Psoas muscle (tissue), 8 donors: Measurements from ENCODE around the gene POLR2C. TPM values are rescaled to one million over a fixed set of nuclear protein-coding genes. Genes with fewer than 3 reads are reported as not detected.

Experiments used
- ATAC-seq, 4 donors: fragments of 200-7000 bp; cut with Tn5 transposase; one replicate each; pipeline ENCODE4 v1.9.1; 2020; ENCODE audit warnings: moderate library complexity in 3 of 4, mild to moderate bottlenecking in 2 of 4
- DNase-seq, 2 donors: peaks; one replicate each; pipeline ENCODE4 v3.0.0-alpha.2; 2020
- H3K27ac ChIP-seq: fragments of 200-600 bp; one replicate; pipeline ENCODE4 v1.8.0; 2022
- H3K27me3 ChIP-seq, 3 donors: fragments of 200-600 bp in 1 of 3; one replicate each; pipeline versions ENCODE4 v1.6.1 to v1.8.0; 2013 to 2022; ENCODE audit warnings: low read length in 2 of 3, mild to moderate bottlenecking in 2 of 3, moderate library complexity in 1 of 3; ENCODE audit not compliant: insufficient read depth in 3 of 3
- H3K36me3 ChIP-seq, 2 donors: fragments of 200-600 bp in 1 of 2; one replicate each; pipeline versions ENCODE4 v1.6.1 to v1.8.0; 2013 to 2022; ENCODE audit warnings: low read depth in 1 of 2, mild to moderate bottlenecking in 1 of 2, moderate library complexity in 1 of 2; ENCODE audit not compliant: insufficient read depth in 1 of 2
- H3K4me1 ChIP-seq: fragments of 200-600 bp; one replicate; pipeline ENCODE4 v1.8.0; 2022
- H3K4me3 ChIP-seq: fragments of 200-600 bp; one replicate; pipeline ENCODE4 v1.8.0; 2022; ENCODE audit warnings: mild to moderate bottlenecking
- H3K9me3 ChIP-seq: fragments of 200-600 bp; one replicate; pipeline ENCODE4 v1.8.0; 2022
- CTCF ChIP-seq: fragments of 200-600 bp; IDR thresholded peaks from one replicate; pipeline ENCODE4 v1.8.0; 2022; ENCODE audit warnings: antibody characterized with exemption
- WGBS, 3 donors: extraction: QIAGEN DNeasy Blood & Tissue Kit; methylation state at CpG; one replicate each; pipeline versions ENCODE4 v1.1.6 to v1.1.7; 2013; 5-methylcytosine and 5-hydroxymethylcytosine counted together
- intact Hi-C, 2 donors: fragments of 100-400 bp; cut with DNase I; formaldehyde crosslinking; loops; one replicate each; pipeline versions ENCODE4 v1.11.0 to v1.14.2; 2022
- long read RNA-seq, 2 donors: library from polyadenylated mRNA; unstranded; transcript quantifications; one replicate each; pipeline ENCODE4 v2.0.0, GENCODE V29; 2021
- polyA plus RNA-seq, 3 donors: library from polyadenylated mRNA; stranded (reverse); fragments of 200-250 nt; gene quantifications; one replicate each; pipeline ENCODE4 v1.2.3, GENCODE V29; 2013
- total RNA-seq, 4 donors: library from RNA; stranded (reverse); fragmentation: NEBNext Ultra II Directional in 2 of 4; extraction: Animal tissue kit (Norgen Biotek cat#: 25700) in 2 of 4; gene quantifications; one replicate each; pipeline versions ENCODE4 v1.2.1 to v1.2.4, GENCODE V29; 2021 to 2023
- donor health status: healthy with polysubstance abuse.
- donor health status: DM: no; HTN: no; CAD: no; lungs with moderate emphysema.
- donor health status: Bipolar disorder and iron deficiency.
- donor health status: healthy.
- donor health status: DM: yes; HTN: yes; CAD: no.
- donor health status: DM: no; HTN: no; CAD: no.
- donor health status: DM: no; HTN: no; CAD: no.
- donor health status: DM: yes; HTN: yes; CAD: no.

POLR2C gene
- total RNA-seq (10 to 100 TPM; 48.7 to 60.1 (median 53.1) TPM), polyA plus RNA-seq (10 to 100 TPM; 45.1 to 97.1 (median 61.7) TPM)
- long read RNA-seq, donor 1, transcript POLR2C-201 (9 exons, 2,057 nt) = major isoform, 30 of 36 reads
- long read RNA-seq, donor 1, partial matches to known transcripts = 4 of 36 reads
- long read RNA-seq, donor 1, other reads (novel, unspliced or antisense) = 2 of 36 reads
- long read RNA-seq, donor 2, transcript POLR2C-201 (9 exons, 2,057 nt) = major isoform, 44 of 44 reads
- long read RNA-seq, donor 2, partial matches to known transcripts = 0 of 44 reads
- long read RNA-seq, donor 2, other reads (novel, unspliced or antisense) = 0 of 44 reads

GRCh38 chr16:57462209-57462977 is at the start of gene POLR2C:
Gene POLR2C (plus strand): TSS chr16:57462679. CDS start chr16:57462725, 46 bp downstream.
- H3K27ac ChIP-seq = peak within 1 kb of the TSS; percentile 83
- intact Hi-C loops = no loop called here
- TF ChIP-seq CTCF = peak; percentile 94
- peak; percentile 91 to 98 (median 94) for ATAC-seq
- H3K36me3 ChIP-seq = peaks cover 14 to 88% of the 10 kb centered on the region in 2 donors
- no peaks in the 10 kb centered on the region for H3K9me3 ChIP-seq
- H3K4me3 ChIP-seq = peak within 1 kb of the TSS; percentile 90
- DNase-seq = peak; percentile 90 to 94
- 2% methylated on average over 43 to 47 of the region's 47 CpGs for WGBS, 3 donors
- H3K27me3 ChIP-seq = no peaks in the 10 kb centered on the region
- H3K4me1 ChIP-seq = peaks cover 17% of the 10 kb centered on the region

GRCh38 chr16:57413301-57413730 is 49.2 kb upstream of the POLR2C start:
- intact Hi-C loops = loop anchor here in 1 of 2 donors (10.0 kb wide), 1 partner anchor 329 kb away; no protein-coding TSS in a partner anchor
- ATAC-seq (no peak), DNase-seq (no peak)
- TF ChIP-seq CTCF = no peak
- H3K36me3 ChIP-seq = no peaks in the 10 kb centered on the region
- no peaks in the 10 kb centered on the region for H3K9me3 ChIP-seq
- H3K27ac ChIP-seq = no peak overlapping the region
- no peak overlapping the region for H3K4me3 ChIP-seq
- 76 to 93% (median 88%) methylated on average over 5 of the region's 5 CpGs for WGBS, 3 donors
- peaks cover 0 to 5% (median 0%) of the 10 kb centered on the region in 3 donors for H3K27me3 ChIP-seq
- peaks cover 4% of the 10 kb centered on the region for H3K4me1 ChIP-seq

GRCh38 chr16:57413733-57414132 is 48.7 kb upstream of the POLR2C start:
- WGBS, 3 donors = 65 to 82% (median 74%) methylated on average over 7 of the region's 7 CpGs
- peaks cover 0 to 5% (median 0%) of the 10 kb centered on the region in 3 donors for H3K27me3 ChIP-seq
- TF ChIP-seq CTCF = no peak
- H3K27ac ChIP-seq = no peak overlapping the region
- intact Hi-C loops = loop anchor here in 1 of 2 donors (10.0 kb wide), 1 partner anchor 329 kb away; no protein-coding TSS in a partner anchor
- ATAC-seq (no peak), DNase-seq (no peak)
- no peak overlapping the region for H3K4me3 ChIP-seq
- H3K9me3 ChIP-seq = no peaks in the 10 kb centered on the region
- H3K36me3 ChIP-seq = no peaks in the 10 kb centered on the region
- peaks cover 7% of the 10 kb centered on the region for H3K4me1 ChIP-seq

- H3K27ac ChIP-seq = no peak overlapping the region
- peak in 2 of 4 donors; percentile 9 to 25 for ATAC-seq
Observed at GRCh38 chr16:57416084-57416483, 46.4 kb upstream of the POLR2C start.

More at GRCh38 chr16:57416084-57416483, 46.4 kb upstream of the POLR2C start:
- H3K4me3 ChIP-seq = no peak overlapping the region
- no peak for TF ChIP-seq CTCF
- peaks cover 8% of the 10 kb centered on the region for H3K4me1 ChIP-seq
- intact Hi-C loops = loop anchor here (5.0 to 10.0 kb wide), 2 partner anchors 101 to 331 kb away; no protein-coding TSS in a partner anchor
- peaks cover 0 to 4% (median 0%) of the 10 kb centered on the region in 3 donors for H3K27me3 ChIP-seq
- WGBS, 3 donors = 81 to 84% (median 83%) methylated on average over 15 to 16 of the region's 16 CpGs
- no peaks in the 10 kb centered on the region for H3K36me3 ChIP-seq
- DNase-seq = no peak
- H3K9me3 ChIP-seq = no peaks in the 10 kb centered on the region
